Right kidney (tissue), 1 donor: ENCODE data around the gene RRP1.
"Not testable (repeated sequence)": the region's sequence is repeated elsewhere in the genome, so short reads cannot be mapped to it uniquely, and the experiment has no call there.

Experiments
- DNase-seq: peaks from one replicate; pipeline ENCODE4 v3.0.0-alpha.2; 2016

RRP1 gene

DNA sequence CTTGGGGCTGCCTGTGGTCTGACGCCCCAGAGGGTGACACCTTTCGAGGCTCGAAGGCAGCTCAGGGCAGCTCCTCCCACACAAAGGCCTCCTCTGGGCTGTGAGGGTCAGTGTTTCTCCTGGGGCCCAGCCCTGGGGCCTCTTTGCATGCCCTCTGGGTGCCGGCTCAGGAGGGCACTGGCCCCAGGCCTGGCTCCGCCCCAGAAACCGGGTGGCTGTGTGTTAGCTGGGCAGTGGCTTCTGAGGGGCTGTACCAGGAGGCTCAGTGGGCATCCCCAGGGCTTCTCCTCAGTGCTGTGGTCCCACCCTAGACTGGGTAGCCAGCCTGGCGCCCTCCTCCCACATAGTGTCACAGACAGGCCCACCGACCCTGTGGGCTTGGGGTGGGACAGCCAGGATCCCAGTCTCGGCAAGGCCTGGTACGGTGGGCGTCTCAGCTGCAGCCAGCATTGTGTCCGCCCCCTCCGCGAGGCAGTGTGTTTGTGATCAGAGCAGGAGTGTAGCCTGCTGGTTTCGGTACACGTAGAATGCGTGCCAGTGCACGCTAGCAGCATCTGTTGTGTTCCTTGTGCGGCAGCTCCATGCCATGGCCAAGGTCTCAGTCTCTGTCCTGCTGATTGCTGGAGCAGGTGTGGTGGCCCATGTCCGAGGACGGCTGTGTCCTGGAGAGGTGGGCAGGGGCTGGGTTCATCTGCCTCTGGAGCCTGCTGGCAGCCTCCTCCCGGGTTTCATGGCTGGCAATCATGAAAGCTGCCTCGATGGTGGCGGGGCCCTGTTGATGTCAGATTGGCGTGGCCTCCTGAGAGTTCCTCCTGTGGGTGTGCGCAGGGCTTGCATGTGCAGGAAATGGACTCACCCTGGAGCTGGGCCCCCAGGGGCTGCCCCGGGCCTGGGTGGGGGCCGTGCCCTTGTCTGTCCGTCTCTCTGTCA is 28.0 kb downstream of the RRP1 start:
- DNase-seq: no peak

DNA sequence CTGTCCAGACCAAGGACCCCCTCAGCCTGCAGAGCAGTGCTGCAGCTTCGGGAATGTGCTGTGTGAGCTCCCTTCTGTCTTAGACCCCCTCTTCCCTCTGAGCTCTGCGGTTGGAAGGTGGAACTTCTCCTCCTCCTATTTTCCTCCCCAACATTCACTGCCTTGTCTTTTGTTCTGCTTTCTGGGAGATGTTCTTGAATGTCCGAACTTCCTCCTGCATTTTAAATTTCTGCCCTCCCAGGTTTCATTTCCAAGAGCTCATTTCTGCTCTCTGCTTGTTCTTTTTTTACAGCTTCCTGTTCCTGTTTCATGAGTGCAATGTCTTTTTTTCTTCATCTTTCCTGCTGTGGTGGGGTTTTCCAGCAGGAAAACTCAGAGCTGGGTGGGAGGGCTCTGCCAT is 29.3 kb downstream of the RRP1 start:
- DNase-seq: no peak

DNA sequence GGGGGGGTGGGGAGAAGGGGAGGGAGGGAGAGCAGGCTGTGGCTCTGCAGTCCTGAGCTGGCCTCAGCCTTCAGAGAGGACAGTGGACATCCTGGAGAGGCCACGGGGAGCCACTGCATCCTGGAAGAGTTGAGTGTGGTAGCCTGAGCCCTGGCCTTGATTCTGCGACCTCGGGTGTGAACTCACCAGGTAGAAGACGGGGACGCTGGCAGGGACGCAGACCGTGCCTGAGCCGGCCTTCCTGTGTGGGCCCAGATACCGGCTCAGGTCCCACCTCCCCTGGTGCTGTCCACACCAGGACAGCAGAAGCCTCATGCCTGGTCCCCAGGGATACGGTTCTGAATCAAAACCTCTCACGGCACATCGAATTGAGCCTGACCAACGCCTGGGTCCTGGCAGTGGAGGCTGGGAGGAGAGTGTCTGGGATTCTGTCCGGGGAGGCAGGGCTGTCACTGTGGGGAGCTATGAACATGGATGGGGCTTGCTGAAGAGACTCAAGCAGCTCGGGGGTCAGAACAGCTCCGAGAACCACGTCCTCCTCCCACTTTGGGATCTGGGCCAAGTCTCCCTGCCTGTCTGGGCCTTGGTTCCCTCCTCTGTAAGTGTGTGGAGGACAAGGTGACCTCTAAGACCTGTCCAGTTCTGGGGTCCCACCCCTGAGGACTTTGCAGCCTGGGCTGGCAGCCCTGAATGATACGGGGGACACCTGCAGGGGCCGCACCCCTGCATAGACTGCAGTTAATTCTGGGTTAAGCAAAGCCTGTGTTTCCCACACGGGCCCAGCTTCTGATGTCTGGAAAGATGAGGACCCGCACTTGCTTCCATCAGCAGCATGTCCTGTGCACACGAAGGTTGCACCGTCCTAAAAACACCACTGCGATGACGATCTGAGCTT is 30.4 kb downstream of the RRP1 start:
- DNase-seq: no peak

DNA sequence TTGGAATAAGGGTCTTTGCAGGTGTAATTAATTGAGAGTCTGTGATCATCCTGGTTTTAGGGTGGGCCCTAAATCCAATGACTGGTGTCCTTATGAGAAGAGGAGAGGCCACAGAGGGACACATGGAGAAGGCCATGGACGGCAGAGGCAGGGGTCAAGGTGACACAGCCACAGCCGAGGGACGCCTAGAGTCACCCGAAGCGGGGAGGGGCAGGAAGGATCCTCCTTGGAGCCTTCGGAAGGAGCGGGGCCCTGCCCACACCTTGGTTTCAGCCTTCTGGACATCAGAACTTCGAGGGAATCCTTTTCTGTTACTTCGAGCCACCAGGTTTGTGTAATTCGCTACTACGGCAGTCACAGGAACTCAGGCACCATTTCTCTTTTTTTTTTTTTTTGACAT is 31.1 kb downstream of the RRP1 start:
- DNase-seq: no peak

DNA sequence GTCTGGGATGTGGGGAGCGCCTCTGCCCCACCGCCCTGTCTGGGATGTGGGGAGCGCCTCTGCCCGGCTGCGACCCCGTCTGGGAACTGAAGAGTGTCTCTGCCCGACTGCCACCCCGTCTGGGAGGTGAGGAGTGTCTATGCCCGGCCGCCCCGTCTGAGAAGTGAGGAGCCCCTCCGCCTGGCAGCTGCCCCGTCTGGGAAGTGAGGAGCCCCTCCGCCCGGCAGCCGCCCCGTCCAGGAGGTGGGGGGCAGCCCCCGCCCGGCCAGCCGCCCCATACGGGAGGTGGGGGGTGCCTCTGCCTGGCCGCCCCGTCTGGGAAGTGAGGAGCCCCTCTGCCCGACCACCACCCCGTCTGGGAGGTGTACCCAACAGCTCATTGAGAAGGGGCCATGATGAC is 32.8 kb downstream of the RRP1 start:
- not testable (repeated sequence) for DNase-seq

DNA sequence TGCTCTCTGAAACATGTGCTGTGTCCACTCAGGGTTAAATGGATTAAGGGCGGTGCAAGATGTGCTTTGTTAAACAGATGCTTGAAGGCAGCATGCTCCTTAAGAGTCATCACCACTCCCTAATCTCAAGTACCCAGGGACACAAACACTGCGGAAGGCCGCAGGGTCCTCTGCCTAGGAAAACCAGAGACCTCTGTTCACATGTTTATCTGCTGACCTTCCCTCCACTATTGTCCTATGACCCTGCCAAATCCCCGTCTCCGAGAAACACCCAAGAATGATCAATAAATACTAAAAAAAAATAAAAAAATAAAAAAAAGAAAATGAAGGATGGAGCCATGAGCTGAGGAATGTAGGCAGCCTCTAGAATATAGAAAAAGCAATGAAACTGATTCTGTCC is 33.4 kb downstream of the RRP1 start:
- not testable (repeated sequence) for DNase-seq

DNA sequence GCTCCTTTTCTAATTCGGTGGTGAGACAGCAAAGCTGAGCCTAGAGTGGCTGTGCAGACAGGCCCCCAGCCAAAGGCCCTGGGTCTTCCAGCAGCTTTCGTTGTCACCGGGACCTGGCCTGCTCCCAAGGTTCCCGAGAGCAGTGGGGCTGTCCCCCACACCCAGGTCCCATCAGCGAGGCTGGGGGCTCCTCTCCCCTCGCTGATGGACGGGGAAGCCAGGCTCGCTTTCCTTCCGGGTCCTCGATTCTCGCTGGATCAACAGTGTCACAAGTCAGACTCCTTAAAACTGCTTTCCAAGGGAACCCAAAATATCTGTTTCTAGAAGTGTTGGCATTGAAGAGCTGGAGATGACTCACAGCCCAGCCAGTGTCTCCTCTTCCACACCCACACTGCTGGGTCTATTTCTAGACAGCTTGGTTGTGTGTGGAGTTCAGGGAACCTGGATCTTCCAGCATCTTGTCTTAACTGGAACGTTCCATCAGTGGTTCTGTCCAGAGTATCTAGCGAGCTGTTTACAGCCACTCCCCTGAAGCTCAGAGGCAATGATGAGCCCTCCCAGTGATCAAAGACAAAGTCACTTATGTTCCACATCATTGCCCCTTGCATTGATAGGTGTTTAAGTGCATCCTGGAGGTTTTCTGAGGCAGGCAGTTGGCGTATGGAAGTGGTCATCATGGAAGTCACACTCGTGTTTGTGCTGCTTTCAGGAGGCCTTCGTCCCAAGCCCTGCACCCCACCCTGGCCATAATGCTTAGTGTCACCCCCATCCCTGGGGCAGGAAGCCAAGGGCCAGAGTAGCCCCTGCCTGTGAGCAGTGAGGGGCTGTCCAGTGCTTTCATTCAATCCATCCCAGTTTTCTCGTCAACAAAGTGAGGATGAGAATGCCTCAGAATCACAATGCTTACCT is 35.2 kb downstream of the RRP1 start:
- no peak for DNase-seq

DNA sequence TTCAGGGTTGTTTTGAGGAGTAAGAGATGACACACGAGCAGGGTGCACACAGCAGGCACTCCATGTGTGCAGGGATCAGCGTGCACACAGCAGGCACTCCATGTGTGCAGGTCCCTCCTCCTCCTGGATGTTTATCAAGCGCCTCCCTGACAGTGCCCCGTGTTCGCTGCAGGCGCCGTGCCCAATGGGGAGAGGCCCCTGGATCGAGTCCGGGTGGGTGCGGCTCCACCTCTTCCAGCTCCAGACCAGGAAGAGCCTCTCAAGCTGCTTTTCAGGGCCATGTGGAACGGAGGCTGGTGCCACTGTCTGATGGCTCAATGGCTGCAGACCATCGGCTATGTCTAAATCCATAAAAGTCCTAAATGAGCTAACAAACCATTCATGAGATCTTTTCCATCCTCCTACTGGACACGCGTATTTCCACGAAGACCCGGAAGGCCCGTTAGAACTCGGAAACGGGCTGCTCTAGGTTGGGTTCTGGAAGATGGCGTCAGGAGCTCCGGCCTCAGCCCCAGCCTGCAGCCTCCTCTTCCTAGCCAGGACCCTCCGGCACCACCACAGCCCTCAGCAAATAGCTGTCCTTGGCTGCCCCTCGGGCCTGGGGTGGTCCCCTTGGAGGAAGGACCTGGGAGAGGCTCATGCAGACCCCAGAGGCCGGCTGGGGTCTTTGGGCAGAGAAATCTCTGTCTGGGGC is 36.0 kb downstream of the RRP1 start:
- no peak for DNase-seq

DNA sequence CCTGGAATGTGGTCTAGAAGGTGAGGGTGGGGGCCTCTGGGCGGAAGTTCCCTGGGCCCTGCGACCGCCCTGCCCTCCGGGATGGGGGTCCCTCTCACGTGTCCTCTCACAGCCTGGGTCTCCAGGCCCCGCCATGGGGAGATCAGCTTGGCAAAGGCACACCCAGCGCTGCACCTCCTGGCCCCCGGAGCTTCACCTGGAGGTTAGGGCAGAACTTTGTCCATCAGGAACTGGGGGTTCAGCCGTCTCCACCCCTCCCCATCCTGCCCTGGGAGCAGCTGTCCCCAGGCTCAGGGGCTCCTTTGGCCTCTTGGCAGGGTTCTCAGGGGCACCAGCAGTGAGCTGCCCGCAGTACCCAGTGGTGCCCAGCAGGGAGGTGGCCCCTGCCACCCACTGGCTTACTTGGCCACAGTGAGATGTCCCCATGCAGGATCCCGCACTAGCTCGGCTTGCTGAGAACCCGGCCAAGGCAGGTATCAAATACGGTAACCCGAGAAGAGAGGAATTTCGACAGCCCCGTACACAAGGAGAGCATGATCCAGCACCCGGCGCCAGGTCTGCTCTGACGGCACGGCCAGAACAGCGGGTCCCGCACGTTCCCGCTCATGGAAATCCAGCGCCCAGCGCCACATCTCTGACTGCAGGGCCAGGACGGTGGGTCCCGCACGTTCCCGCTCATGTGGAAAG is 36.7 kb downstream of the RRP1 start:
- peak; percentile 75 for DNase-seq

DNA sequence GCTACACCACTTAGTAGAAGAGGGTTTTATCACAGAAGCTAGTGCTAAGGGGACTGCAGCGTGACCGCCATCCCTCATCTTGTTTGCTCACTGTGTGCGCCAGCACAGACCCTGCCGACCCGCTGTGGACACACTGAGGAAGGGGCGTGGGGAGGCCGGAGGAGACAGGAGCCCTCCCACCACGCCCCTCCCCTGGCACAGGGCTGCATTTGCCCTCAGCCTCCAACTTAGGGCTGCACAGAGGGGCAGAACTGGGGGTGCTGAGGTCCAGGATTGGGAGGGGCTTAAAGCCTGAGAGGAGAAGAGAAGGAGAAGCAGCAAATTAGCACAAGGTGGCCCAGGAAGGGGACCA is 37.2 kb downstream of the RRP1 start:
- DNase-seq: no peak

DNA sequence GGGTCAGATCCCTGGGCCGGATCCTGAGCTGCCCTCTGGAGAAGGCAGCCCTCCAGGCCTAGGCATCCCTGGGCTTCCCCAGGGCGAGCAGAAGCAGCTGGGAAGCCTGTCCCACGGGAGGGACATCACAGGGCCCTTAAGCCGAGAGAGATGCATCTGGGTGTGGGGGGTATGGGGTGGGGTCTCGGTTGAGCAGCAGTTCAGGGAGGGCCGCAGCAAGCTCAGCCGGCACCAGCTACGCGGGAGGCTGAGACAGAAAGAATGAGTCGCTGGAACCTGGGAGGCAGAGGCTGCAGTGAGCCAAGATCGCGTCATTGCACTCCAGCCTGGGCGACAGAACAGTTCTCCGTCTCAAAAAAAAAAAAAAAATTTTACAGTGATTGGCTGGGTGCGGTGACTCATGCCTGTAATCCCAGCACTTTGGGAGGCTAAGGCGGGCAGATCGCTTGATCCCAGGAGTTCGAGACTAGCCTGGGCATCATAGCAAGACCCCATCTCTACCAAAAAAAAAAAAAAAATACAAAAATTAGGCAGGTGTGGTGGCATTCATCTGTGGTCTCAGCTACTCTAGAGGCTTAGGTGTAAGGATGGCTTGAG is 37.7 kb downstream of the RRP1 start:
- DNase-seq: no peak

DNA sequence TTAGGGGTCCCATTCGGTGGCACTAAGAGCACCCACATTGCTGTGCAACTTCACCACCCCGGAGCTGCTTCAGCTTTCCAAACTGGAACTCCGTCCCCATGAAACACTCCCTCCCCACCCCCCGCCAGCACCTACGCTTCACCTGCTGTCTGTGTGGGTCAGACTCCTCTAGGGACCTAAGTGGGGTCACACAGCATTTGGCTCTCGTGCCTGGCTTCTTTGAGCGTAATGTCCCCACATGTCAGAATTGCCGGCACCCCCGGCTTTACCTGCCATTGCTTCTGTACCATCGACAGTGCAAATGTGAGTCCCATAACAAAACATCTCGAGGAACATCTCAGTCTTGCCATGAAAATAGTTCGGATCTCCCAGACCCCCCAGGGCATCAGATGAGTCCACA is 39.8 kb downstream of the RRP1 start:
- no peak for DNase-seq

DNA sequence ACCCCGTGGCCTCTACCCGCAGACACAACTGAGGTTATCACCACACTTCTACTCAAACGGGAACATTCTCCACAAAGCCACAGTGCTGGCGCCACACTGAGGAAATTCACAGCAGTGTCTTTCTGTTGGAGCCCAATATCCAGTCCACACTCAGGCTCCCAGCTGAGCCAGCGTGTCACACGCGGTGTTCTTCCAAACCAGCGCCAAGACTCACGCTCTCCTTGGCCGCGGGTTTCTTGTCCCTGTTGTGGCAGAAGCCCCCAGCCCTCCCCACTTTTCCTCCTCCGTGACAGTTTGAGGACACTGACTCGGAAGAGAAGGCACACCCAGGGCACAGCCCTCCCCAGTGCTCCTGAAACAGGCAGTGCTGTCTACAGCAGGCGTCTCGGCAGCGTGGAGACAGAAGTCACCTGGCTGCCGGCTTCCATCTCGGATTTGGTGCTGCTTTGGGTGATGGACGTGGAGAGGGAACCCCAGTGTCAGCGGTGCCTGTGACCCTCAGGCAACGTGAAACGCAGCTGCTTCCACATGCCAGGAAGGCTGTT is 40.3 kb downstream of the RRP1 start:
- DNase-seq: no peak

DNA sequence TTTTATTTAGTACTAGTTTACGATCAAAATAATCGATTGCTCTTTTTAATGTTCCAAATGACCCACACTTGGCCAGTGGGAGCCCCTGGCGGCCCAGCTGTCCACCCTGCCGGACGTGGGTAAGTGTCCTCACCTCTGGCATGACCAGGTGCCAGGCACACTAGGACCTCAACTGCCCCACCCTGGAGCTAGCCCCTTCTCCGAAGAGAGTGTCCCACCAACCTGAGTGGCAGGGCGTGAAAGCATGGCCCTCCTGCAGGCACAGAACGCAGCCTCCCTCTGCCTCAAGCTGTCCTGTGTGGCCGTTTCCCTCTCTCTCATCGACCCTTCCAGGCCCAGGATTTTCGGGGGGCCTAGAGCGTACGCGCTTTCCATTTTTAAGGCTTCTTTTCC is 42.8 kb downstream of the RRP1 start:
- no peak for DNase-seq

DNA sequence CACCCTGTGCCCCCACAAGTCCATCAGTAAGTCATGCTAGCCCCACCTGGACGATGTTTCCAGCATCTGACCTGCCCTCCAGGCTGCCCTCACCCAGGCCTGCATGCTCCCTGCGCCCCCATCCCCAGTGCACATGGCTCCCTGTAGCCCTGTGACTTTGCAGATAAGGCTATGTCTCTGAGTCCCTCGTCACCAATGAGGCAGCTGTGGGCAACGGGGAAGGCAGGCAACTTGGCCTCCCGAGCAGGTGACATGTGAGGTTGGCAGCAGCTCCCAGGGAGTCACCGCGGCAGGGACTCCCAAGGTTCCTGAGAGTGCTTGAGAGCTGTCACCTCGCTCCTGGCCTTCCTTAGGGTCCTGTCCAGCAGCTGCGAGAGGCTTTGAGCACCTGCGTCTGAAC is 43.3 kb downstream of the RRP1 start:
- no peak for DNase-seq

DNA sequence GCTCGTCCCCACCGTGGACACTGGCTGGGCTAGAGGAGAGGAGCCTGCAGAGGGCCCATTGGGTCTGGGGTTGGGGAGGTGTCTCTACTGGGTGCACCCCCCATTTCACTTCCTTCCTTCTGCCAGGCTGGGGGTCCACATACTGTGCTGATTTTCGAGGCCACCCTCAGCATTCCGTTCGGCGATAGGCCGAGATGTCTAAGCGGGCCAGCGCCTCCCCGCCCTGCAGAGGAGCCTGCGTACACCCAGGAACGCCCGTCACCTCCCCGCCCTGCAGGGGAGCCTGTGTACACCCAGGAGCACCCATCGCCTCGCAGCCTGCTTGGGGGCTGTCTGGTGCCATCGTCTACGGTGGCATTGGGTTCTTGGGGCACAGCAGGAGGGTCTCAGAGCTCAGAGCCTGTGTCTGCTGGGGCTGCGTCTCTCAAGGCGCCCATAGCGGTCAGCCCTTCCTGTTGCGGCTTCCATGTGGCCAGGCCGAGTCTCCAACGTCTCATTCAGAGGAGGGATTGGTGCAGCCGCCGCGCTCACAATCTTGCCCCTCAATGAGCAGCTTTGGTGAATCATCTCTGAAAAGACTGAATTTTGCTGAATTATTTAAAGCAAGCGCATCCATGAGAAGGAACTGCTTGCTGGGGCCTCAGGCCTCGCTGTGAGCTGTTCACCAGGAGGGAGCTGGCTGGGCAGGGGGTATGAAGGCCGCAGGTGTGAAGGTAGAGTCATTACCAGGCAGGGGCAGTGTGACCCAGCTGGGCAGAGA is 44.9 kb downstream of the RRP1 start:
- DNase-seq: no peak

DNA sequence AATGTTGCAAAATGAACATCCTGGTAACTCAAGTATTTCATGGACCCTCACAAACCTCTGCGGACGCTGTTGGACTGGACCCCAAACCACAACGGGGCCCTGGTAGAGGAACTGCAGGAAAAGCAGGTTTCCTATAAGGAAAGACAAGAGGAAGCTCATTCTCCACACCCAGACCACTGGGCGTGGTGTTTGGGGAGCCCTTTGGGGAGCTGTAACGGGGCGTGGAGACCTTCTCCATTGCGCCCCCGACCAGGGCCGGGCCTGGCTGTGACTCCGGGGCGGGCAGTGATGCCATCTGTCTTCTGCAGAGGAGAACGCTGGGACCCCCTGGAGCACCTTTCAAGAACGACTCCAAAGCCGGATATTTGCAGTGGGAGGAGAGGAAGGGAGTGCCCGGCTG is 45.7 kb downstream of the RRP1 start:
- DNase-seq: no peak

DNA sequence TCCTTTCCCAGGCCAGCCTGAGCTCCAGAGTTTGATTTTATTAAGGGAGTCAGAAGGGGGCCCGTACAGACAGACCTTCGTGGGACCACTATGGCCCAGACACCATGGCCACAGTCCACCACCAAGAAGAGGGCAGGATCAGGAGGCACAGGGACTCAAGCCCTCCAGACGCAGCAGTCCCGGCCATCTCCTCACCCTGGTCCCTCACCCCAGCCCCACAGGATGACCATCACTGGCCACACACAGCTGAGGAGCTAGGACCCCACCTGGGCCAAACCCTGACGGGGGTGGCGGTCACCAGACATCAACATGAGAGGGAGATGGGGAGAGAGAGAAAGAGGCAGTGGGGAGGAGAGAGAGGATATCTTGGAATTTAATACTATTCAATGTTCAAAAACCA is 46.5 kb downstream of the RRP1 start:
- no peak for DNase-seq

DNA sequence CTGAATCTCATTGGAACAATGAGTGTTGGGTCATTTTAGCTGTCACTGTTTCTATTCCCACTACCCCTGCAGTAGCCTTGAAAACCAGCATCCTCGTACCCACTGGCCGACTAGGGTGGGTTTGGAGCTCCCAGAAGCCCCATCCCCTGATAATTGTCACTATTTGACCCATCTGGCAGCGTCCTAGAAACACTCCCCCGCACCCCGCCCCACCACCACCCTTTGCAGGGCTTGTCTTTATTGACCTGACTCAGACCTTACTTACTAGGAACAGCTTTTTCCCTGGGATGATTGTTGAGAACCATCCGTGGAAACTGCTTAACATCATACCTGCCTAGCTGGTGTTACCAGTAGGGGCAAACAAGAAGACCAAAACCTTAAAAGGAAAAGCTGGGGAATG is 47.2 kb downstream of the RRP1 start:
- DNase-seq: no peak

DNA sequence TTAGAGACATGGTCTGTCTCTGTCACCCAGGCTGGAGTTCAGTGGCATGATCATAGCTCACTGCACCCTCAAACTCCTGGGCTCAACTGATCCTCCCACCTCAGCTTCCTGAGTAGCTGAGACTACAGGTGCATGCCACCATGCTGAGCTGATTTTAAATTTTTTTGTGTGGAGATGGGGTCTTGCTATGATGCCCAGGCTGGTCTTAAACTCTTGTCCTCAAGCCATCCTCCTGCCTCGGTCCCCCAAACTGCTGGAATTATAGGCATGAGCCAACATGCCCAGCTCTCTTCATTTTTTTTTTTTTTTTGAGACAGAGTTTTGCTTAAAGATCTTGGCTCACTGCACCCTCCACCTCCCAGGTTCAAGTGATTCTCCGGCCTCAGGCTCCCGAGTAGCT is 50.9 kb downstream of the RRP1 start:
- no peak for DNase-seq
